ENCODE measurements around the gene SLC17A7.
A peak's percentile ranks its signal among the peaks of the same experiment; 100 is the strongest.
"Not testable (repeated sequence)": the region's sequence is repeated elsewhere in the genome, so short reads cannot be mapped to it uniquely, and the experiment has no call there.

Gene SLC17A7

DNA sequence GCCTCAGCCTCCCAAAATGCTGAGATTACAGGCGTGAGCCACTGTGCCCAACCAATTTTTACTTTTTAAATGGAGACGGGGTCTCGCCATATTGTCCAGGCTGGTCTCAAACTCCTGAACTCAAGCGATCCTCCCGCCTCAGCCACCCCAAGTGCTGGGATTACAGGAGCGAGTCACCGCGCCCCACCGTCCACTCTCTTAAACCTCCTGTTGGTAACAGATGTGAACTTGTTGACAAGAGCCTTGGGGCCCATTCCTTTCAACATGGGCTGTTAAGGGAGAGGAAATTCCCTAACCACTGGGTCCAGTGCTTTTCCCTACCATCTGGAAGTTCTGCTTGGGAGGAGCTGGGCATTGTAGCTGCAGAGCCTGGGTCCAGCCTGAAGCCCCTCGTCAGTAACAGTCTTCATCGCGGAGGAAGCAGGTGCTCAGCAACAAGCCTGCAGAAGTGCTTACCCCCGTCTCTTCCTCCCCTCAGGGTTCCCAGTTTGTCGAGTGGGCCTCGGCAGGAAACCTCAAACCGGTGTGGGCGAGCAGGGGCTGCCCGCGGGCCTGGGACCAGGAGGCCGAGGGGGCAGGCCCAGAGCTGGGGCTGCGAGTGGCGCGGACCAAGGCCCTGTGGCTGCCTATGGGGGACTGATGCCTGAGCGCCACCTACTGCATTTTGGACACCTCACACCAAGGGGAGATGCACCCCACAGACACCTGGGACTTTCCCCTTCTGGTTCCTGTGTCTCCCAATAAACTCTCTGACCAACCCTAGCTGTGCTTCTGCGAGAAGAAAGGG, 28.7 kb upstream of the SLC17A7 start:
- DNase-seq (ENCODE audit: low read depth), result peak; percentile 64

DNA sequence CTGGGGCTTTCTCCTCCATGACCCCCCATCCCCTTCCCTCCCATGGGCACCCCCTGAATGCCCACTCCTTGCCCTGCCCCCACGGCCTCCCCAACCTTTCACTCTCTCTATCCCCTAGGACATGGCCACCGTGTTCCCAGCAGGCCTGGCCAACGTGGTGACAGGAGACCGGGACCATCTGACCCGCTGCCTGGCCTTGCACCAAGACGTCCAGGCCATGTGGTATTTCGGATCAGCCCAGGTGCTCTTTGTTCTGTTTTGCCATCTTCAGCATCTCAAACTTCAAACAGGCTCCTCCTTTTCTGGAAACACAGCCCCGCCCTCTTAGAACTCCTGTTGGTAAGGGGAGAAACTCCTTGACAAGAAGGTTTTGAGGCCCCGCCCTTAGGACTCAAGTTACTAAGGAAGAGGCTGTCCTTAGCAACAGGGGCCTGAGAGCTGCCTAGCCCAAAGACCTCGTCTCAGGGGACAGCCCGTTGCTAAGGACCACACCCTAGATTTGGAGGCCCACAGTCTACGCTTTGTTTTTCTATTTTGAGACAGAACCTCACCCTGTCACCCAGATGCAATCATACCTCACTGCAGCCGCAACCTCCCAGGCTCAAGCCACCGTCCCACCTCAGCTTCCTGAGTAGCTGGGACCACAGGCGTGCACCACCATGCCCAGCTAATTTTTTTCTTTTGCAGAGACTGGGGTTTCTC, 27.6 kb upstream of the SLC17A7 start:
- peak; percentile 57 for DNase-seq (ENCODE audit: low read depth)

- DNase-seq (ENCODE audit: low read depth), result no peak
Observed at GRCh38 chr19:49468199-49468598, 26.9 kb upstream of the SLC17A7 start.

DNA sequence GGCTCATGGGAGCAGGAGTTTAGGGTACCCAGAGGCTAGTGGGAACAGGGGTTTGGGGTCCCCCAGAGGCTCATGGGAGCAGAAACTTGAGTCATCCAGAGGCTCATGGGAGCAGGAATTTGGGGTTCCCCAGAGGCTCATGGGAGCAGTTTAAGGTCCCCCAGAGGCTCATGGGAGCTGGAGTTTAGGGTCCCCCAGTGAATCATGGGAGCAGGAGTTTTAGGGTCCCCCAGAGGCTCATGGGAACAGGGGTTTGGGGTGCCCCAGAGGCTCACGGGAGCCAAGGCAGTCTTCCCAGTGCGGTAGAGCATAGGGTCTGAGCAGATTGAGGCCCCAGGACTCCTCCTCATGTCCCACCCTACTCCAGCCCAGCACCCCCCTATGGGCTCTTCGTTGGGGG, 24.0 kb upstream of the SLC17A7 start:
- DNase-seq (ENCODE audit: low read depth), result no peak

- DNase-seq (ENCODE audit: low read depth), result no peak
Observed at GRCh38 chr19:49463960-49464740, 22.8 kb upstream of the SLC17A7 start.

DNA sequence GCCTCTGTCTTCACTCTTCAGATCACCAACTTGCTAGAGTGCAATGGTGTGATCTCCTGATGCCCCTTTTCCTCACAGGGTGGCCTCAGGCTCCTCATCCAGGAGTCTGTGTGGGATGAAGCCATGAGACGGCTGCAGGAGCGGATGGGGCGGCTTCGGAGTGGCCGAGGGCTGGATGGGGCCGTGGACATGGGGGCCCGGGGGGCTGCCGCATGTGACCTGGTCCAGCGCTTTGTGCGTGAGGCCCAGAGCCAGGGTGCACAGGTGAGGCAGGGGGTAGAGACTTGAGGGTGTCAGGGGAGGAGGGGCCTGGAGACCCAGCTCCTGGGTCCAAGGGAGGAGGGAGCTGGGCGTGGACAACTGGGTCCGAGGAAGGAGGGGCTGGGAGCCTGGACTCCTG, 21.2 kb upstream of the SLC17A7 start:
- DNase-seq (ENCODE audit: low read depth), result no peak

- DNase-seq (ENCODE audit: low read depth), result no peak
Observed at GRCh38 chr19:49461656-49462055, 20.3 kb upstream of the SLC17A7 start.

GRCh38 chr19:49461130-49461529, 19.8 kb upstream of the SLC17A7 start:
- not testable (repeated sequence) for DNase-seq (ENCODE audit: low read depth)

GRCh38 chr19:49459388-49459787, 18.1 kb upstream of the SLC17A7 start:
- DNase-seq (ENCODE audit: low read depth), result no peak

DNA sequence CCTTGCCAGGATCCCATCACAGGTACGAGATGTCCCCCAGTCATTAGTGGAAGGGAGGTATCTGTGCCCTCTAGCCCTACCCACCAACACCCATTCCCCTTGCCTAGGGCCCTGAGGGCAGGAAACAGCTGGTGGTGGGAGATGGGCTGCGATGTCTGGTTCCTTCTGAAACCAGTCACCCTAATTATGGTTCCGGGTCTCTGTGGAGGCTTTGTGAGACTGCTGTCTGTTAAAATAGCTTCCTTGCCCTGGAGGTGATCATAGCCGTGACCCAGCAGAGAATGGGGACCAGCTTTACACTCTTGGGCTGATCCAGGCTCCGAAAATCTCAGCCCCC, 17.2 kb upstream of the SLC17A7 start:
- DNase-seq (ENCODE audit: low read depth), result no peak

DNA sequence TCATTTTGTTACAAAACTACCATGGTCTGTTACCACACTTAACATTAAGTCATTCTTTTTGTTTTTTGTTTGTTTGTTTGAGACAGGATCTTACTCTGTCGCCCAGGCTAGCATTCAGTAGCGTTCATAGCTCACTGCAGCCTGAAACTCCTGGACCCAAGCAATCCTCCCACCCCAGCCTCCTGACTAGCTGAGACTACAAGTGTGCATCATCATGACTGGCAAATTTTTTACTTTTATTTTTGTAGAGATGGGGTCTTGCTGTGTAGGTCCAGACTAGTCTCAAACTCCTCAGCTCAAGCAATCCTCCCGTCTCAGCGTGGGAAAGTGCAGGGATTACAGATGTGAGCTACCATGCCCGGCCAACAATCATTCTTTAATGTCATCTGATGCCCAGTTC, 15.0 kb upstream of the SLC17A7 start:
- no peak for DNase-seq (ENCODE audit: low read depth)

DNA sequence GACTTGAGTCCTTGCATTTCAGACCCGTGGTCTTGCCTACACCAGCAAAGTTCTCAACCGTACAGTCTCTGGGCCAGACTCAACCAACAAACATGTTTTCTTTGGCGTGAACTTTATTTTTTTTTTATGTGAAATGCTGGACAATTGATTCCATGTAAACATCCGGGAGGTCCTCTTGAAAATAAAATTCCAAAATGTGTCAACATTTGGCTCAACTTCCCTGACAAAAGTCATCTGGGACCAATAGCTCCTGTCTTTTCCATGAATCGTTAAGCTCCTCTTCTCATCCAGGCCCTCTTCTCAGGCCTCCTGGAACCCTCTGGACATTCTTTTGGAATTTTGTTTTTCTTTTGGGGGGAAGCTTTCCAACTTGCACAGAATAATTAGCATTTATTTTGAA, 14.4 kb upstream of the SLC17A7 start:
- no peak for DNase-seq (ENCODE audit: low read depth)

- DNase-seq (ENCODE audit: low read depth), result no peak
Observed at GRCh38 chr19:49453757-49454240, 12.5 kb upstream of the SLC17A7 start.

DNA sequence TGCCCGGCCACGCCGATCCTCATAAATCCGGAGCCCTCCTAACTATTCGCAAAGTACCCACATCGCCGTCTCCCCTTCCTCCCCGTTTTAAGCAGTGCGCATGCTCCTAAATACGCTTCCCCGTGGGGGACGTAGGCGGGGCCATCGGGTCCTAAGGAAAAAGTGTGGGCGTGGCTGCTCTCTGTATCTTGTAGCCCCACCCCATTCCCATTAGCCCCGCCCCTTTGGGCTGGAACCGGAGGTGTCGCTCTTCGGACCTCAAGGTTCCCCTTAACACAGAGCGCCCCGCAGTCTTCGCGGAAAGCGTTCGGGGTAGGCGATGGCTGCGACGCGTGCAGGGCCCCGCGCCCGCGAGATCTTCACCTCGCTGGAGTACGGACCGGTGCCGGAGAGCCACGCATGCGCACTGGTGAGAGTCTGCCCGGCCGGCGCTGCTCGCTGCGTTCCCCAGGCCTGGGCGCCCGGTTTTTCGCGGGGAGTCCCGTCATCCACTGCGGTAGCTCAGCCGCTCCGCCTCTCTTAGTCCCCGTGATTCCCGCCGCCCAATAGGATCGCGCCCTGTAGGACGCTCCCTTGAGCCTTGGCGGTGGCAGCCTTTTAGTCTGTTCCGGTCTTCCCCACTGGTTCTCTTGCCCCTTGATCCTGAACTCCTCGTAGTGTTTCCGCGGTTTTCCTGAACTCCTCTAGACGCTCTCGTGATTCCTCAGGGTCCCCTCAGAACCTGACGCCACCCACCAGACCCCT, 11.9 kb upstream of the SLC17A7 start, which contains the start of gene ALDH16A1:
Gene ALDH16A1 (plus strand): TSS at position 213 of the 744 bp plus-strand sequence. CDS start 107 bp downstream, at position 320.
- peak; percentile 97 for DNase-seq (ENCODE audit: low read depth)

- DNase-seq (ENCODE audit: low read depth), result peak; percentile 89
Observed at GRCh38 chr19:49451430-49452181, 10.3 kb upstream of the SLC17A7 start, which contains the start of gene PIH1D1. Gene PIH1D1 (minus strand): TSS chr19:49451814. CDS start chr19:49451574, 240 bp downstream.

DNA sequence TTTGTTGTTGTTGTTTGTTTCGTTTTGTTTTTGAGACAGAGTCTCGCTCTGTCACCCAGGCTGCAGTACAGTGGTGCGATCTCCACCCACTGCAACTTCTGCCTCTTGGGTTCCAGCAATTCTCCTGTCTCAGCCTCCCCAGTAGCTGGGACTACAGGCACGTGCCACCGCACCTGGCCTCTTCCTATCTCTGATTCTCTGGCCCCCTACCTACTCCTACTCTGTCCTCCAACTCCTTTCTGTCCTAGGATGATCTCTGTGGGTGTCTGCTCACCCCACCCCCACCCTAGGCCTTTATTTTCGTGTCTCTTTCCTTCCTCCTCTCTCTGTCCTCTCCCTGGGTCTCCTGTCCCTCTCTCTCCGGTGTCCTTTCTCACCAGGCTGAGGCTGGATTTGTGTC, 9.1 kb upstream of the SLC17A7 start:
- no peak for DNase-seq (ENCODE audit: low read depth)

GRCh38 chr19:49448432-49448786, 7.1 kb upstream of the SLC17A7 start:
- DNase-seq (ENCODE audit: low read depth), result no peak

GRCh38 chr19:49447485-49448431, 6.4 kb upstream of the SLC17A7 start:
- no peak for DNase-seq (ENCODE audit: low read depth)

- DNase-seq (ENCODE audit: low read depth), result no peak
Observed at GRCh38 chr19:49445997-49446396, 4.7 kb upstream of the SLC17A7 start.

All from activated T-helper 9 cell treated with anti-CD3 and anti-CD28 coated beads, Interleukin-2, amount 50 U/mL, for 16 hours (primary cell).